ENCODE measurements around the gene GBE1. TPM values are rescaled to one million over a fixed set of nuclear protein-coding genes. Genes with fewer than 3 reads are reported as not detected.
"Not testable (repeated sequence)": the region's sequence is repeated elsewhere in the genome, so short reads cannot be mapped to it uniquely, and the experiment has no call there.

Gene GBE1
- total RNA-seq, 2 donors from 2014 or later, result 15.0 to 26.7 TPM

DNA sequence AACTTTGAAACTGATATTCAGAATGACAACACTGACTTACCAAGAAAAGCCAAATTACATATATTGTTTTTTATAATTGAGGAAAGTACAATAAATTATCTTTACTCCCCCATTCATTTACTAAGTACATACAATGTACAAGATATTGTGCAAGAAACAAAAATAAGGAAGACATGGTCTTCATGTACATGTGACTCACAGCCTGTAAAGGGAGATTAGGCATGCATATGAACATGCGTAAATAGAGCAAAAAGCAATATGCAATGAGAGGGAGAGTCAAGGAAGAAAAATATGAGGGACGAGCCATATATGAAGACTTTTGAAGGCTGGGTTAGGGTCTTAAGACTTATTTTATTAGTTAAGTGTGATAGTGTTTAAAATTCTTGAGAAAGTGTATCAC lies 258.4 kb downstream of the GBE1 start:
- Histone ChIP-seq H3K27ac (no peak overlapping the region), H3K36me3 (no peaks in the 10 kb centered on the region), H3K27me3 (no peaks in the 10 kb centered on the region), H3K4me1 (no peaks in the 10 kb centered on the region), H3K9ac (ENCODE audit: low read depth in 2 of 2, low read length in 2 of 2) (no peak overlapping the region), H3K4me3 (no peak overlapping the region), H3K9me3 (no peaks in the 10 kb centered on the region)
- DNase-seq, result no peak
- intact Hi-C loops (cut with DNase I), result no loop called here
- TF ChIP-seq, protein P1, sequence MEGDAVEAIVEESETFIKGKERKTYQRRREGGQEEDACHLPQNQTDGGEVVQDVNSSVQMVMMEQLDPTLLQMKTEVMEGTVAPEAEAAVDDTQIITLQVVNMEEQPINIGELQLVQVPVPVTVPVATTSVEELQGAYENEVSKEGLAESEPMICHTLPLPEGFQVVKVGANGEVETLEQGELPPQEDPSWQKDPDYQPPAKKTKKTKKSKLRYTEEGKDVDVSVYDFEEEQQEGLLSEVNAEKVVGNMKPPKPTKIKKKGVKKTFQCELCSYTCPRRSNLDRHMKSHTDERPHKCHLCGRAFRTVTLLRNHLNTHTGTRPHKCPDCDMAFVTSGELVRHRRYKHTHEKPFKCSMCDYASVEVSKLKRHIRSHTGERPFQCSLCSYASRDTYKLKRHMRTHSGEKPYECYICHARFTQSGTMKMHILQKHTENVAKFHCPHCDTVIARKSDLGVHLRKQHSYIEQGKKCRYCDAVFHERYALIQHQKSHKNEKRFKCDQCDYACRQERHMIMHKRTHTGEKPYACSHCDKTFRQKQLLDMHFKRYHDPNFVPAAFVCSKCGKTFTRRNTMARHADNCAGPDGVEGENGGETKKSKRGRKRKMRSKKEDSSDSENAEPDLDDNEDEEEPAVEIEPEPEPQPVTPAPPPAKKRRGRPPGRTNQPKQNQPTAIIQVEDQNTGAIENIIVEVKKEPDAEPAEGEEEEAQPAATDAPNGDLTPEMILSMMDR (IDR thresholded peaks at IDR 0.05), result no peak

DNA sequence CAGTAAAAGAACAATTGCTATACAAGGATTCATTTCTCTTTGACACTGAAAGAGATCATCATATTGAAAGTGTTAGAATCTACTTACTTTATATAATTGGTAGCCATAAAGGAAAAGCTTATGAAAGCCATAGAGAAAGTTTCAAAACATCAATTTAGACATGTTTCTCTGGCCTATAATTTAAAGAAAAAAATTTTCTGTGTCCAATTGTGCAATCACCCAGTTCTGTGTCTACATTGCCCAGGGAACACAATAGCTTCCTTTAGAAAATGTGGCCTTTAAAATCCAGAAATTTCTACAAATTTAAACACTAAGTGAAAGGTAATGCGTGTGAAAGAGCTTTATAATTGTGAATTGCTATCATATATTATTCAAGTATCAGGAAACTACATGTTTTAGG lies 259.2 kb downstream of the GBE1 start:
- intact Hi-C loops (cut with DNase I), result no loop called here
- H3K9me3 ChIP-seq, result no peaks in the 10 kb centered on the region
- no peaks in the 10 kb centered on the region for H3K4me1 ChIP-seq
- no peak overlapping the region for H3K9ac ChIP-seq (ENCODE audit: low read depth in 2 of 2, low read length in 2 of 2)
- H3K27ac ChIP-seq, result no peak overlapping the region
- H3K27me3 ChIP-seq, result no peaks in the 10 kb centered on the region
- H3K36me3 ChIP-seq, result no peaks in the 10 kb centered on the region
- TF ChIP-seq, protein P1 (IDR thresholded peaks at IDR 0.05), result no peak
- no peak for DNase-seq
- no peak overlapping the region for H3K4me3 ChIP-seq

DNA sequence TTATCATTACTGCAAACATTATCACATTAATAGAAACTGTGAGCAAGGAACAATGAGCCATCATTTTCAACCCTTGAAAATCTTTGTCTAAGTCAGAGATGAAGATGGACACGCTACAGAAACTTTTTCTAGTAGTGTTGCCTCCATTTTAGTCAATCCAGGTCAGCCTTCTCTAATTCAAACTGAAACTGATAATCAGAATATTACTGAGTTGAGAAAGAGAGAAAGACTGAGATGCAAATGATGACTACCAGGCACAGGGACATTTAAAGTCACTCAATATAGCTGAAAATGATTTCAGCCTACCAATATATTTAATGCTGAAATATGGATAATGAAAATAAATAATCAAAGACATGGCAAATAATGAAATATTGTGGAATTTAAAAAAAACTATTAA lies 261.4 kb downstream of the GBE1 start:
- no peak for DNase-seq
- Histone ChIP-seq H3K4me3 (no peak overlapping the region), H3K27ac (no peak overlapping the region), H3K9me3 (no peaks in the 10 kb centered on the region), H3K4me1 (no peaks in the 10 kb centered on the region), H3K9ac (ENCODE audit: low read depth in 2 of 2, low read length in 2 of 2) (no peak overlapping the region), H3K27me3 (no peaks in the 10 kb centered on the region), H3K36me3 (no peaks in the 10 kb centered on the region)
- TF ChIP-seq, protein P1 (IDR thresholded peaks at IDR 0.05), result no peak
- intact Hi-C loops (cut with DNase I), result no loop called here

DNA sequence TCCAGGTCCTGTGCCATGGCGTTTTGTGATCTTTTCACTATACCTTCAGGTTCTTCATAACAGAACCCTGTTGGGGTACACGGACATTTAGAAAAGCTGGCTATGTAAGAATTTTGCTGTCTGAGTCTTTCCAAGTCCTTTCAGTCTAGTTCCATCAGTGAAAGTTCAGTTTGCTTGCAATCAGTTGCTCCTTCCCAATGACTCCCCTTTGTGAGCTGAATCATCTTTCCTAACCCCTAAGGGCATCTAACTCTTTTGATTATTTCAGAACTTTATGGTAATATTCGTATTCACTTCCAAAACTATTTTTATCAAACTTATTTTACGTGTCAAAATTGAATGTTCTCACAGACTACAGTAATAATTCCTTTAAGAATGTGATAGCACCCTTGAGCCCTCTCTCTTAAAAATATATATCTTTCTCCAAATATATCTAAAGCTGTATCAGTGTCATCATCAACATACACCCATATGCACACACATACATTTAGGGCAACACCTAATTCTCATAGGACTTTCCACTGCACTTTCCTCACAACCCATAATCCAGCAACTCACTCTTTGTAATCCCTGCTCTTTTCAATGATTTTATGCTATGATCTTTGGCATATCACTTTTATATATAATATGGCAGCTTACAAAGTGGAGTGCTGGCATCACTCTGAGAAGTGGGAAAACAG lies 263.7 kb downstream of the GBE1 start:
- TF ChIP-seq, protein P1 (IDR thresholded peaks at IDR 0.05), result no peak
- H3K4me1 ChIP-seq, result no peaks in the 10 kb centered on the region
- H3K36me3 ChIP-seq, result no peaks in the 10 kb centered on the region
- H3K9me3 ChIP-seq, result no peaks in the 10 kb centered on the region
- H3K9ac ChIP-seq (ENCODE audit: low read depth in 2 of 2, low read length in 2 of 2), result no peak overlapping the region
- H3K27ac ChIP-seq, result no peak overlapping the region
- DNase-seq, result no peak
- no peaks in the 10 kb centered on the region for H3K27me3 ChIP-seq
- intact Hi-C loops (cut with DNase I), result loop anchor here (10.0 kb wide), 2 partner anchors 77 to 147 kb away; no protein-coding TSS in a partner anchor
- H3K4me3 ChIP-seq, result no peak overlapping the region

DNA sequence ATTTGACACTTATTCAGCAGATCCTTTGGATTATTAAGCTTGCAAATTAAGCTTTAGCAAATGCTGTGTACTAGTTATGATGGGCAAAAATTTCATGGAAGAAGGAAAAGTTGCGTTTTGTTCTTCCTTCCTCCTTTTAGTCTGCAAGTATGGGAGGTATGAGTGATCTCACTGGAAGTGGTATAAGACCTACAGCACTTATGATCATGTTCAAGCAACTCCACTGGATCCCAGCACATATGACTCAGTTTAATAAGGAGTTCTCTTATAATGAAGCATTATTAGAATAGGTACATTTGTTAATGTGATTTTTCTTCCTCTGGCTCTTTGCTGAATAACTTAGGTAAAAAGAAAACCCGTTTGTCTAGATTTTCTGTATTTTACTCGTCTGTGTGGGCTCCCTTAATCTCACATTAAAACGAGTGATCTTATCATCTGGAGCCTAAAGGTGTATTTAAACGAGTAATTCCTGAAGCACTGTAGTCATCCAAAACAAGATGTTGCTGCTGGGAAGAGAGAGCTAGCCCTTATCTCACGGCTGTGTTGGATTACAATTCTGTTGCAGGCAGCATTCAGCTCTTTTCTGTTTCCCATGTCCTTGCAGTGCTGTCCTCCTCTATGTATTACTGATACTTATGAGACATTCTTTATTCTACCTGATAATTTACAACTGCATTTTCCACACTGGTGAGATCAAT lies 264.9 kb downstream of the GBE1 start:
- intact Hi-C loops (cut with DNase I), result loop anchor here (10.0 kb wide), 2 partner anchors 78 to 148 kb away; no protein-coding TSS in a partner anchor
- no peak for DNase-seq
- H3K4me3 ChIP-seq, result no peak overlapping the region
- H3K4me1 ChIP-seq, result no peaks in the 10 kb centered on the region
- no peaks in the 10 kb centered on the region for H3K9me3 ChIP-seq
- no peaks in the 10 kb centered on the region for H3K27me3 ChIP-seq
- no peak overlapping the region for H3K9ac ChIP-seq (ENCODE audit: low read depth in 2 of 2, low read length in 2 of 2)
- no peaks in the 10 kb centered on the region for H3K36me3 ChIP-seq
- no peak overlapping the region for H3K27ac ChIP-seq
- TF ChIP-seq, protein P1 (IDR thresholded peaks at IDR 0.05), result no peak

DNA sequence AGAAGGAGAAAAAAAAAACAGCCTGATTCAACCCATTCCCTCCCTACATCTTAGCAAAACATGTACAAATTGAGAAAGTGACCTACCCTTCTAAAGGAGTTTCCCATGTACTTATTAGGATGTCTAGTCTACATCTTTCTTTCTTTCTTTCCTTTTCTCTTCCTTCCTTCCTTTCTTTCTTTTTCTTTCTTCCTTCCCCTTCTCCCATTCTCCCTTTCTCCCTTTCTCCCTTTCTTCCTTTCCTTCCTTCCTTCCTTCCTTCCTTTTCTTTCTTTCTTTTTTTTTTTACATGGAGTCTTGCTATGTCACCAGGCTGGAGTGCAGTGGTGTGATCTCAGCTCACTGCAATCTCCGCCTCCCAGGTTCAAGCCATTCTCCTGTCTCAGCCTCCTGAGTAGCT lies 269.0 kb downstream of the GBE1 start:
- intact Hi-C loops (cut with DNase I), result loop anchor here (10.0 kb wide), 2 partner anchors 82 to 152 kb away; no protein-coding TSS in a partner anchor
- H3K27ac ChIP-seq; H3K27me3 ChIP-seq; H3K9me3 ChIP-seq; H3K4me3 ChIP-seq; H3K9ac ChIP-seq (ENCODE audit: low read depth in 2 of 2, low read length in 2 of 2); H3K4me1 ChIP-seq; H3K36me3 ChIP-seq; DNase-seq: not testable (repeated sequence)
